GM04504 (cell line): ENCODE measurements around the gene FUT9.
"Not testable (repeated sequence)": the region's sequence is repeated elsewhere in the genome, so short reads cannot be mapped to it uniquely, and the experiment has no call there.

Source experiments
- DNase-seq: peaks from one replicate; pipeline ENCODE4 v3.0.0-alpha.2; 2012; ENCODE audit warnings: low read depth

The FUT9 gene

GRCh38 chr6:96186516-96187195 lies 170.9 kb downstream of the FUT9 start:
- DNase-seq = no peak

GRCh38 chr6:96194675-96195074 lies 178.9 kb downstream of the FUT9 start:
- no peak for DNase-seq

DNA sequence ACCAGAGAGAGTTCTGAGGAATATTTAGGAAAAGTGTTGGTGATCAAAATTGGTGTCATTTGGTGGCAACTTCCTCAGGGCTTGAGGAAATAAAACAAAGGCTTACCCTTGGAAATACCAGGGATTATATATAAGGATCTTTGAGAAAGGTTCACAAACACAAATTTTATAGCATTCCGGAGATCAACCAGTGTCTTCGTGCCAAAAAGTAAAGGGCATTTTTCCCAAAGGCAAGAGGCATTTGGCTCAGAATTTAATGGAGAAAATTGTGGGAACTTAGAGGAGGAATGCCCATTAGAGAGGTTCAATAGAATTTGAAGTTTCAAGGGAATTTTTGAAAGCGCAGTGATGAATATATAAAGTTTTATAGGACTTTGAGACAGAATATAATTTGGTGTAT lies 179.5 kb downstream of the FUT9 start:
- DNase-seq = no peak

- DNase-seq = no peak
Observed at GRCh38 chr6:96196633-96197032, 180.9 kb downstream of the FUT9 start.

GRCh38 chr6:96197241-96197640 lies 181.5 kb downstream of the FUT9 start:
- DNase-seq = no peak

GRCh38 chr6:96202571-96202970 lies 186.8 kb downstream of the FUT9 start:
- DNase-seq = no peak

DNA sequence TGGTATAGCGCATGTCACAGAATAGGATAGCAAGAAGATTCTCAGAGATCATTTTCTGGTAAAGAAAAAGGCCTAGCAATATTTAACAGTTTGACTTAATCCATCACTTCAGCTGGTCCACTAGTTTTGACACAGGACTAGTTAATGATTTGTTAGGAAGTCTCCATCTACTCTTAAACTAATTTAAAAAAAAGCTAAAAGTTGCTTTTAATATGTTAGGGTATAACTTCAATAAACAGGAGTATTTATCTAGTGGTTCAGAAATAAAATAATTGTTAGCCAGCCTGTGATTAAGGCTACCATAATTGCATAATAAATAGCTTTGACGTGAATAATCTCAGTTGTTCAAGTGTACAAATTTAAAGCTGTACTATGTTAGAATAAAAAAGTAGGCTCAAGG lies 195.6 kb downstream of the FUT9 start:
- DNase-seq = no peak

GRCh38 chr6:96212066-96212465 lies 196.3 kb downstream of the FUT9 start:
- DNase-seq = no peak

DNA sequence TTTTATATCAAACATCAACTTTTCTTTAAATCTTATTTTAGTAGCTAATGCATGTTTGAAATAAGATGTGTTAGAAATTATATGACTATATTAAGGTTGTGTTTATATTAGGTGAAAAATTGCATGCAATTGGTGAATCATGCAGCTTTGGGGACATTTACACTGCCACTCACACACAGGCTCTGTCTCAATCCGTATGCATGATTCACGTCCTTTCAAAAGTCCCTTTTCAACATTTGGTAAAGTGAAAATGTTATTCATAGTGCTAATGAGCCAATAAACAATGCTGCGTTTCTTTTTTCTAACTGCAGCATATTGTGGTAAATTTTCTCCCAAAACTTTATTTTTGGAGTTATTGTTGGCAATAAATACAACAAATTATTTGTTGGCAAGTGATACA lies 198.0 kb downstream of the FUT9 start:
- DNase-seq = no peak

DNA sequence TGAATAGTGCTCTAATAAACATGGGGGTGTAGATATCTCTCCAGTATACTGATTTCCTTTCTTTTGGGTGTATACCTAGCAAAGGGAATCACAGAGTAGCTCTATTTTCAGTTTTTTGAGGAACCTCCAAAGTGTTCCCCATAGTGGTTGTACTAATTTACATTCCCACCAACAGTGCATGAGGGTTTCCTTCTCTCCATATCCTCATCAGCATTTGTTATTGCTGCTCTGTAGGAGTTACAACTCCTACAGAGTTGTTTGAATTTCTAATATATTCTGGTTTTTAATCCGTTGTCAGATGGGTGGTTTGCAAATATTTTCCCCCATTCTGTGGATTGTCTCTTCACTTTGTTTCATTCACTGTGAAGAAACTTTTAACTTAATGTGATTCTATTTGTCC lies 207.9 kb downstream of the FUT9 start:
- DNase-seq = no peak

DNA sequence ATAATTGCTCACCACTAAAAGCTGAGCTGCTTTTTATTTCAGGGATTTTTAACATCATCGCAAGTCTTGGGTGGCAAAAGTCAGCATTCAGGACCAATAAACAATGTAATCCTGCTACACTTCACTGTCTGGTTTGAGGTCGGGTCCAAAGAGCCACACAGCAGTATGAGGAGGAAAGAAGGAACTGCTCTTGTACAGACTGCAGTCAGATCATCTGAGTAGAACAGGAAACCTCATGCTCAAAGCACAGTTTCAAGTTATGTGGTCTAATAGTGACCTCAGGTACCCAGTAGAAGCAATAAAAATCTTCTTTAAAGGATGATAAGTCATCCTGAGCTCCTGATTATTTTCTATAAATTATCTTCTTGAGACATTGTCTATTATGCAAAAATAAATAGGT lies 211.4 kb downstream of the FUT9 start:
- no peak for DNase-seq

DNA sequence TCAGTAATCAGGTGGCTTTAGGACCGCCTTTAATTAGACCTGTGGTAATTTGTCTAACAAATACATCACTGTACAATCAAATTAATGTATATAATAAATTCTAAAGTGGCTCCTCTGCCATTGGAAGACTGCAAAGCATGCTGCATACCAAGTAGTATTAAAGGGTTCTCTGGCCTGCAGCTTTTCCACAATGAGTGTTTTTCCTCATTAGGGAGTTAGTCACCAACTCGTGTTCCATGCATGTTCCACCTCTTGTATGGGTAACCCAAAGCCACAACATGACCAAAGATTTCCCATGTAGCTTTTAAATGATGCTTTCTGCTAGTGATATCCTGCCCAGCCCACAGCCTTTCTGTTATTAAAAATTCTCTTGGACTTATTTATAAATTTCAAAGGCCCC lies 218.7 kb downstream of the FUT9 start:
- no peak for DNase-seq

DNA sequence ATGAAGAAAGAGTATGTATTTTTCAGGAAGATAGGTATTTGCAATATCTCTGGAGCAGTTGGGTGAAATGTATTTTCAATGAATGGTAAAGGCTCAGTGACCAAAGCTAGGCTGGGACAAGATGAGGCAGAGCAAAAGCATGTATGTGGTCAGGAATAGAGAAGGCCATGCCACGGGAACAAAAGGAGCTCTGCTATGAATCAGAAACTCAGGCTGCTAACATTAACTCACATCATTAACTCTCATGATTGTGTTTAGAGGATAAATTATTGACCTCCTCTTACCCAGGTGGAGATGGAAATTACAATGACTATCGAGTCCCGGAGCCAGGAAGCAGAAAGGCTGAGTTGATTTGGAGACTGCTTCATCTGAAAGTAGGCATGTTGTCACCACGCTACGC lies 220.2 kb downstream of the FUT9 start:
- DNase-seq = no peak

- no peak for DNase-seq
Observed at GRCh38 chr6:96236471-96236870, 220.7 kb downstream of the FUT9 start.

DNA sequence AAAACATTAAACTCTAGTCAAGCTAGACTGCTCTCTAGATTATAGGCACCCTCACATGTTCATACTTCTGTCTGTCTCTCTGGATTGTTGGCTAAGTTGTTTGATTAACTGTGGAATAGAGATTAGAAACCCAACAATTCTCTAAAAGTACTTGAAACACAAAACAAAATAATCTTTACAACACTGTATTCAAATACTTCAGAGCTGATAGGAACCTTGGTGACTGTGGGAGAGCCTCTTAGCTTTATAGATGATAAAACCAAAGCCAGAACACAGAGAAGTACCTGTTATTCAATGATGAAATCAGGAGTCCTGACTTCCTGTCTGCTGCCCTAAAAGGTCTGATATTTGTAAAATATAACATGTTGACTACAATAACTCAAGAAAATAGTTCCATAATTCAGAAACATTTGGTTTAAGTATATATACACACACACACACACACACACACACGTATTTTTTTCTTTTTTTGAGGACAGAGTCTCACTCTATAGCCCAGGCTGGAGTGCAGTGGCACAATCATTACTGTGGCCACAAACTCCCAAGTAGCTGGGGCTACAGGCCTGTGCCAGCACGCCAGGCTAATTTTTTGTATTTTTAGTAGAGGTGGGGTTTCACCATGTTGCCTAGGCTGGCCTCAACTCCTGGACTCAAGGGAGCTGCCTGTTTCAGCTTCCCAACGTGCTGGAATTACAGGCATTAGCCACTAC lies 222.0 kb downstream of the FUT9 start:
- DNase-seq = no peak

- DNase-seq = no peak
Observed at GRCh38 chr6:96246563-96246962, 230.8 kb downstream of the FUT9 start.

- no peak for DNase-seq
Observed at GRCh38 chr6:96249755-96250154, 234.0 kb downstream of the FUT9 start.

- no peak for DNase-seq
Observed at GRCh38 chr6:96257751-96258150, 242.0 kb downstream of the FUT9 start.

- DNase-seq = not testable (repeated sequence)
Observed at GRCh38 chr6:96260787-96261430, 245.1 kb downstream of the FUT9 start.
